BJ (cell line): Measurements from ENCODE around the gene DQX1. TPM values are rescaled to one million over a fixed set of nuclear protein-coding genes. Genes with fewer than 3 reads are reported as not detected.

ENCODE experiments used
- CTCF ChIA-PET: fragments of 350-600 bp; formaldehyde crosslinking; extraction: SDS; loops from one replicate; lab custom pipeline; 2021; ENCODE audit warnings: antibody characterized with exemption, inconsistent platforms; lab: Yijun Ruan, JAX
- POLR2A ChIA-PET: fragments of 300-600 bp; sonication (Branson Sonifier 250); formaldehyde crosslinking; extraction: SDS; loops from one replicate; lab custom pipeline; 2021; ENCODE audit warnings: antibody characterized with exemption; lab: Charles Lee
- DNase-seq: peaks from one replicate; pipeline ENCODE4 v3.0.0-alpha.2; 2011; ENCODE audit warnings: low read depth
- H3K27me3 ChIP-seq: 2 replicates; pipeline ENCODE4 v1.6.0; 2011; ENCODE audit warnings: low read length; ENCODE audit not compliant: control insufficient read depth, insufficient read depth
- H3K36me3 ChIP-seq: 2 replicates; pipeline ENCODE4 v1.5.1; 2011; ENCODE audit warnings: low read length; ENCODE audit not compliant: control insufficient read depth, insufficient read depth
- H3K4me3 ChIP-seq: 2 replicates; pipeline ENCODE4 v1.5.1; 2011; ENCODE audit warnings: low read depth, mild to moderate bottlenecking, control low read depth, low read length
- polyA plus RNA-seq: library from polyadenylated mRNA; depleted of rRNA; stranded (reverse); fragments of >200 nt; gene quantifications from 2 replicates; pipeline ENCODE4 v1.2.3, GENCODE V29; 2011
- TF ChIP-seq, protein P1 (sequence below): IDR thresholded peaks from 2 replicates; pipeline ENCODE4 v1.5.1; 2011; ENCODE audit warnings: low read depth, mild to moderate bottlenecking, control low read depth, inconsistent platforms, low read length, moderate library complexity; ENCODE audit not compliant: insufficient read depth

The DQX1 gene
- polyA plus RNA-seq, 1 experiment: 0.12 TPM

GRCh38 chr2:74507926-74508520, 18.0 kb downstream of the DQX1 start:
- TF ChIP-seq, protein P1, sequence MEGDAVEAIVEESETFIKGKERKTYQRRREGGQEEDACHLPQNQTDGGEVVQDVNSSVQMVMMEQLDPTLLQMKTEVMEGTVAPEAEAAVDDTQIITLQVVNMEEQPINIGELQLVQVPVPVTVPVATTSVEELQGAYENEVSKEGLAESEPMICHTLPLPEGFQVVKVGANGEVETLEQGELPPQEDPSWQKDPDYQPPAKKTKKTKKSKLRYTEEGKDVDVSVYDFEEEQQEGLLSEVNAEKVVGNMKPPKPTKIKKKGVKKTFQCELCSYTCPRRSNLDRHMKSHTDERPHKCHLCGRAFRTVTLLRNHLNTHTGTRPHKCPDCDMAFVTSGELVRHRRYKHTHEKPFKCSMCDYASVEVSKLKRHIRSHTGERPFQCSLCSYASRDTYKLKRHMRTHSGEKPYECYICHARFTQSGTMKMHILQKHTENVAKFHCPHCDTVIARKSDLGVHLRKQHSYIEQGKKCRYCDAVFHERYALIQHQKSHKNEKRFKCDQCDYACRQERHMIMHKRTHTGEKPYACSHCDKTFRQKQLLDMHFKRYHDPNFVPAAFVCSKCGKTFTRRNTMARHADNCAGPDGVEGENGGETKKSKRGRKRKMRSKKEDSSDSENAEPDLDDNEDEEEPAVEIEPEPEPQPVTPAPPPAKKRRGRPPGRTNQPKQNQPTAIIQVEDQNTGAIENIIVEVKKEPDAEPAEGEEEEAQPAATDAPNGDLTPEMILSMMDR: no peak
- ChIA-PET CTCF (interaction anchor here (1.0 to 3.1 kb wide), 5 partner anchors 10 to 81 kb away, joined by 3 to 8 read pairs (median 5); no protein-coding TSS in a partner anchor), POLR2A (no interaction called here)
- Histone ChIP-seq H3K4me3 (peak overlapping the region; percentile 95), H3K27me3 (peaks cover 6% of the 10 kb centered on the region), H3K36me3 (peaks cover 11% of the 10 kb centered on the region)
- no peak for DNase-seq

DNA sequence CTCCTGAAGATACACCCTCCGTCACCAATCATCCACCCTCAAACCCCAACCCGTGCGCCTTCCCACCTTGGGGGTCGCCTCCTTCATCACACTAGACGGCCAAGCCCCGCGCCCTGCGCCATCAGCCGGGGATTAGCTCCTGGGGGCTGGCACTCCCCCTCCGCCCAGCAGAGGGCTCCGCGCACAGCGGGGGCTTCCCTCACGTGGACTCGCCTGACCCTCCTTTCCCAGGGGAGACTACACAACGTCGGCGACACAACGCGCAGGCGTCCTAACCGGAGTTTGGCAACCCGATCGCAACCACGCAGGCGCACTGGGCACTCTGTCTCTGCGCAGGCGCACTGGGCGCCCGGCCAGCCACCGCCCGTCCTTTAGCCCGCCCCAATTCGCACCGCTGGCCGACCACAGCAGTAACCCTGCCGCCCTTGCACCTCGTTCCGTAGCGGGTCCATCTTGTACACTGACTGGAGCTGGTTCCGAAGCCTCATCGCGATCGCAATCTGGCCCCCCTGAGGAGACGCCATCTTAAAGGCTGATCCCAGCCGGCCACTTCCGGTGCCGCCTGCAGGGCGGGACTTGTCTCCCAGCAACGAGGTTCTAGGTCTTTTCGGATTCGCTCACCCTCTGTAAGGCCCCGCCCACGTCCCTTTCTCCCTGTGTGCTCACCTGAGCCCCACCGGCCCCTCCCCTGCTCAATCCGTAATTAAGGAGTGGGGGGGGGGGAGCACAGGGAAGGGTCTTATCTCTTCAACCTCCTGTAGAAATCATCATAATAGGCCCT, 18.7 kb downstream of the DQX1 start, which contains the start of gene PCGF1:
TSS of gene PCGF1 (minus strand) at position 551 of the 781 bp plus-strand sequence. CDS start at position 524, 27 bp downstream.
- peaks cover 1% of the 10 kb centered on the region; the same call in 1 of the 2 replicates for H3K27me3 ChIP-seq
- DNase-seq: peak; percentile 91
- CTCF ChIA-PET: interaction anchor here (1.0 to 3.1 kb wide), 6 partner anchors 11 to 82 kb away, joined by 3 to 8 read pairs (median 4); no protein-coding TSS in a partner anchor
- TF ChIP-seq, protein P1: peak; percentile 57
- peak within 1 kb of the TSS; percentile 95 for H3K4me3 ChIP-seq
- peaks cover 11% of the 10 kb centered on the region for H3K36me3 ChIP-seq
- POLR2A ChIA-PET: no interaction called here

- TF ChIP-seq, protein P1: no peak
- no peak for DNase-seq
- ChIA-PET POLR2A (no interaction called here), CTCF (interaction anchor here (1.0 to 3.1 kb wide), 4 partner anchors 15 to 84 kb away, joined by 4 to 12 read pairs (median 8); partner anchors contain the start of genes CCDC142 and TTC31)
- Histone ChIP-seq H3K4me3 (0 out of 2 replicates have a peak overlapping the region, but pooled peaks have one; percentile 1), H3K36me3 (peaks cover 11% of the 10 kb centered on the region), H3K27me3 (0 out of 2 replicates have a peak, but pooled peaks cover under 1% of the 10 kb centered on the region)
Measured at GRCh38 chr2:74505448-74506246, 20.4 kb downstream of the DQX1 start.

GRCh38 chr2:74504591-74504990, 21.4 kb downstream of the DQX1 start:
- no peak overlapping the region for H3K4me3 ChIP-seq
- POLR2A ChIA-PET: no interaction called here
- no peak for DNase-seq
- TF ChIP-seq, protein P1: no peak
- CTCF ChIA-PET: interaction anchor here (1.8 to 2.5 kb wide), 2 partner anchors 22 to 170 kb away, joined by 5 to 12 read pairs; partner anchors contain the start of genes CCDC142 and TTC31
- H3K36me3 ChIP-seq: peaks cover 11% of the 10 kb centered on the region
- H3K27me3 ChIP-seq: peaks cover 7% of the 10 kb centered on the region
